Motor neuron (in vitro differentiated cells): ENCODE measurements around the gene UBE3C. TPM values are rescaled to one million over a fixed set of nuclear protein-coding genes. Genes with fewer than 3 reads are reported as not detected.
A peak's percentile ranks its signal among the peaks of the same experiment; 100 is the strongest.

Experiments used
- ATAC-seq, 8 experiments: fragments of 200-7000 bp; cut with Tn5 transposase; replicated peaks in 6 of 8; 2 replicates each; pipeline ENCODE4 v1.8.0; 2021; ENCODE audit warnings: mild to moderate bottlenecking in 8 of 8, moderate library complexity in 8 of 8
- H3K27ac ChIP-seq, 2 donors: fragments of 250-450 bp; sonication (Bioruptor Pico); 2 replicates each; pipeline ENCODE4 v1.9.0; 2021; ENCODE audit warnings: antibody characterized with exemption in 2 of 2, mild to moderate bottlenecking in 2 of 2, moderate library complexity in 1 of 2
- H3K4me1 ChIP-seq, 2 donors: fragments of 250-450 bp; sonication (Bioruptor Pico); replicated peaks in 1 of 2; 2 replicates each; pipeline ENCODE4 v1.6.1; 2021; ENCODE audit warnings: antibody characterized with exemption in 2 of 2, mild to moderate bottlenecking in 2 of 2, moderate library complexity in 1 of 2
- H3K4me3 ChIP-seq, 5 donors: fragments of 250-450 bp; sonication (Bioruptor Pico); 2 replicates each; pipeline ENCODE4 v1.9.0; 2021; ENCODE audit warnings: antibody characterized with exemption in 5 of 5, mild to moderate bottlenecking in 5 of 5, moderate library complexity in 4 of 5
- whole genome bisulfite sequencing, 10 experiments: fragments of 450-650 bp; shearing (Covaris generic); methylation state at CpG; one replicate each; pipeline ENCODE4 v1.0.0; 2022; 5-methylcytosine and 5-hydroxymethylcytosine counted together
- in situ Hi-C, 9 experiments: fragments of 400-800 bp; cut with MboI; loops; one replicate each; pipeline ENCODE4 v1.15.0; 2021; ENCODE audit warnings: low sequenced_read_pairs in 9 of 9, low pct_unique_long_range_greater_than_20kb in 2 of 9; ENCODE audit not compliant: unreplicated experiment in 9 of 9
- total RNA-seq, 8 experiments: library from RNA; unstranded; fragments of 300-600 nt; gene quantifications; 2 replicates each; pipeline versions ENCODE4 v1.2.3 to v1.2.4, GENCODE V29; 2022

Gene UBE3C
- total RNA-seq, 8 experiments from 2014 or later = 21.8 to 111 (median 34.1) TPM

- Histone ChIP-seq H3K4me3 (no peak overlapping the region), H3K4me1 (no peaks in the 10 kb centered on the region), H3K27ac (no peak overlapping the region)
- in situ Hi-C loops = no loop called here
- 30 to 100% (median 71%) methylated on average over 1 to 7 of the region's 24 CpGs; no CpG with 5 or more reads in 5 of the 10 experiments for WGBS, 10 experiments
- ATAC-seq = no peak
These were observed 142.7 kb downstream of the UBE3C start for GRCh38 chr7:157281221-157281998.

GRCh38 chr7:157282141-157282801 is 143.5 kb downstream of the UBE3C start:
- no peaks in the 10 kb centered on the region for H3K4me1 ChIP-seq
- in situ Hi-C loops = no loop called here
- no peak overlapping the region for H3K27ac ChIP-seq
- ATAC-seq = peak in 1 of 8 experiments; percentile 14
- 10 to 90% (median 16%) methylated on average over 2 to 3 of the region's 25 CpGs; no CpG with 5 or more reads in 6 of the 10 experiments for WGBS, 10 experiments
- H3K4me3 ChIP-seq = no peak overlapping the region

GRCh38 chr7:157284229-157285014 is 145.7 kb downstream of the UBE3C start:
- no peak for ATAC-seq
- 60 to 100% (median 89%) methylated on average over 1 to 10 of the region's 17 CpGs; no CpG with 5 or more reads in 1 of the 10 experiments for WGBS, 10 experiments
- in situ Hi-C loops = no loop called here
- H3K4me1 ChIP-seq = no peaks in the 10 kb centered on the region
- no peak overlapping the region for H3K27ac ChIP-seq
- H3K4me3 ChIP-seq = no peak overlapping the region

GRCh38 chr7:157291404-157292080 is 152.8 kb downstream of the UBE3C start:
- in situ Hi-C loops = no loop called here
- Histone ChIP-seq H3K4me1 (no peaks in the 10 kb centered on the region), H3K27ac (no peak overlapping the region), H3K4me3 (no peak overlapping the region)
- 80% methylated on average over 2 of the region's 29 CpGs; no CpG with 5 or more reads in 9 of the 10 experiments for WGBS, 10 experiments
- no peak for ATAC-seq

- ATAC-seq = no peak
- no peak overlapping the region for H3K4me3 ChIP-seq
- H3K4me1 ChIP-seq = no peaks in the 10 kb centered on the region
- WGBS, 10 experiments = 67 to 100% (median 88%) methylated on average over 1 to 4 of the region's 9 CpGs; no CpG with 5 or more reads in 3 of the 10 experiments
- H3K27ac ChIP-seq = no peak overlapping the region
- in situ Hi-C loops = no loop called here
These were observed 153.5 kb downstream of the UBE3C start for GRCh38 chr7:157292258-157292657.

- peak in 3 of 8 experiments; percentile 11 to 71 (median 61) for ATAC-seq
- 0 to 90% (median 40%) methylated on average over 1 to 6 of the region's 32 CpGs; no CpG with 5 or more reads in 3 of the 10 experiments for WGBS, 10 experiments
- Histone ChIP-seq H3K4me3 (no peak overlapping the region), H3K4me1 (no peaks in the 10 kb centered on the region), H3K27ac (no peak overlapping the region)
- in situ Hi-C loops = no loop called here
These were observed 154.2 kb downstream of the UBE3C start for GRCh38 chr7:157292770-157293412.

GRCh38 chr7:157293413-157293788 is 154.7 kb downstream of the UBE3C start:
- in situ Hi-C loops = no loop called here
- no peaks in the 10 kb centered on the region for H3K4me1 ChIP-seq
- 73 to 100% (median 84%) methylated on average over 1 to 12 of the region's 13 CpGs; no CpG with 5 or more reads in 3 of the 10 experiments for WGBS, 10 experiments
- no peak overlapping the region for H3K27ac ChIP-seq
- H3K4me3 ChIP-seq = no peak overlapping the region
- no peak for ATAC-seq

GRCh38 chr7:157294773-157295172 is 156.0 kb downstream of the UBE3C start:
- Histone ChIP-seq H3K4me3 (no peak overlapping the region), H3K4me1 (no peaks in the 10 kb centered on the region), H3K27ac (no peak overlapping the region)
- 67 to 96% (median 82%) methylated on average over 3 to 10 of the region's 12 CpGs; no CpG with 5 or more reads in 3 of the 10 experiments for WGBS, 10 experiments
- no peak for ATAC-seq
- in situ Hi-C loops = no loop called here

- in situ Hi-C loops = no loop called here
- Histone ChIP-seq H3K4me1 (no peaks in the 10 kb centered on the region), H3K4me3 (no peak overlapping the region), H3K27ac (no peak overlapping the region)
- no peak for ATAC-seq
- WGBS, 10 experiments = 67 to 80% methylated on average over 1 to 2 of the region's 12 CpGs; no CpG with 5 or more reads in 8 of the 10 experiments
These were observed 156.6 kb downstream of the UBE3C start for GRCh38 chr7:157295338-157295737.

- in situ Hi-C loops = no loop called here
- Histone ChIP-seq H3K4me1 (no peaks in the 10 kb centered on the region), H3K27ac (no peak overlapping the region), H3K4me3 (no peak overlapping the region)
- 43 to 87% (median 74%) methylated on average over 1 to 9 of the region's 13 CpGs; no CpG with 5 or more reads in 2 of the 10 experiments for WGBS, 10 experiments
- no peak for ATAC-seq
These were observed 158.5 kb downstream of the UBE3C start for GRCh38 chr7:157297185-157297584.

GRCh38 chr7:157299317-157299612 is 160.5 kb downstream of the UBE3C start:
- ATAC-seq = no peak
- Histone ChIP-seq H3K27ac (no peak overlapping the region), H3K4me1 (no peaks in the 10 kb centered on the region), H3K4me3 (no peak overlapping the region)
- in situ Hi-C loops = no loop called here
- WGBS, 10 experiments = 80 to 100% (median 89%) methylated on average over 1 to 3 of the region's 3 CpGs; no CpG with 5 or more reads in 4 of the 10 experiments

GRCh38 chr7:157299613-157300368 is 161.1 kb downstream of the UBE3C start:
- Histone ChIP-seq H3K4me3 (no peak overlapping the region), H3K4me1 (no peaks in the 10 kb centered on the region), H3K27ac (no peak overlapping the region)
- WGBS, 10 experiments = 70 to 85% methylated on average over 2 to 4 of the region's 37 CpGs; no CpG with 5 or more reads in 8 of the 10 experiments
- ATAC-seq = peak in 2 of 8 experiments; percentile 32 to 72
- in situ Hi-C loops = no loop called here
